ENCODE data around the gene PRSS27. TPM values are rescaled to one million over a fixed set of nuclear protein-coding genes. Genes with fewer than 3 reads are reported as not detected.

Gene PRSS27
- total and polyA plus RNA-seq, 2 of the 8 experiments (the other 6 are each of a cell fraction or from before 2014, with no cell fraction given), result 1.3 to 7.5 TPM

DNA sequence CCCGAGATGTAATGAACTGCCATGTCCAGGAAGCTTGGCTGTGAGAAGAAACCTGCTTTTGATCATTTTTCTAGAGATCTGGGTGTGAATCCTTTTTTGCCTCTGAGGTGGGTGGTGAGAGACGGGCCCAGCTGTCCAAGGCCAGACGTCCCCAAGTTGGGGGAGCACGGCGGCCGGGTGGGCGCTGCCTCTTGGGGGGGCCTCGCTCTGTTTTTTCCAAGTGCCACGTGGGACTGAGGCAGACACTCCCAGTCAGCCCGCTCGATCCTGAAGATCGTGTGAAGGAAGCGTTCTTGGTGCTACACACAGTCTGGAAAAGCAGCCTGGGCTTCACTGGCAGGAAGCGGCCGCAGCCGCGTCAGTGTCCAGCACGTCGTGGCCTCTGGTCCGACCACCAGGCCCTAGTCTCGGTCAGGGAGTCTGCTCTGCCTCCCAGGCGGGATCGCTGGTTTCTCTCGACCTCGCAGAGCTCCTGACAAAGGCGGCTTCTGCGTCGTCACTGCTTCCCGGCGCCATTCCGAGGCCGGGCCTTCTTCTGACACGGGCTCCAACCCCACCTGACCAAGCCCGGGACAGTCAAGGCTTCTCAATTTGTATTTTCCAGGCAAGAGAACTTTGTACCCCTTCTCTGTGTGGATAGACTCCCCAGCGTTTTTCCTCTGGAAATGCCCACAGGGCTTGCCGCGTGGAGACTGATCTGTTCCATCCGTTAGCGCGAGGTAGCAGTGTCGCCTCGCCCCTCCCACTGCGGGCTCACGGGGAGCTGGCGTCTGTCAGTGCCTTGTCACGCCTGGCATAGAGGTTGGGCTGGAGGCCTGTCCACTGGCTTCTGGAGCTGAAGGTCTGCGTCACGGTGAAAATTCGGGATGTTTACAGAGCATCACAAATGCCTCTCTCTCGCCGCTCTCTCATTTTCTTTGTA, 12.4 kb downstream of the PRSS27 start (continued):
- TF ChIP-seq JUN (IDR thresholded peaks at IDR 0.05; ENCODE audit: low read depth, low read length), result no peak
- TF ChIP-seq KDM1A (IDR thresholded peaks at IDR 0.05; ENCODE audit: borderline replicate concordance, low read length), result no peak
- no peak for TF ChIP-seq ATF2 (IDR thresholded peaks at IDR 0.05; ENCODE audit: low read length)
- no peak for TF ChIP-seq CHD1 (IDR thresholded peaks at IDR 0.05; ENCODE audit: low read depth, low read length)
- no peak for TF ChIP-seq ZNF274 (IDR thresholded peaks at IDR 0.05; ENCODE audit: borderline replicate concordance, extremely low read depth, low read length)
- TF ChIP-seq SAP30 (IDR thresholded peaks at IDR 0.05; ENCODE audit: insufficient read depth, insufficient replicate concordance, low read length), result no peak
